HepG2 (cell line): ENCODE measurements around the gene MLLT1. TPM values are rescaled to one million over a fixed set of nuclear protein-coding genes. Genes with fewer than 3 reads are reported as not detected.

Experiments
- ATAC-seq: fragments of 200-7000 bp; cut with Tn5 transposase; 3 replicates; pipeline ENCODE4 v1.9.1; 2020; ENCODE audit warnings: mild to moderate bottlenecking, moderate library complexity
- BruUV-seq: library from RNA; stranded (reverse); fragments of 400-500 nt; replicated peaks from 2 replicates; lab custom pipeline; 2021; lab: Mats Ljungman, UMichigan
- CTCF ChIA-PET: fragments of 300-600 bp; formaldehyde crosslinking; extraction: SDS; loops from one replicate; lab custom pipeline; 2021; ENCODE audit warnings: low total read pairs, inconsistent platforms, low intra/inter-chr PET ratio; lab: Yijun Ruan, JAX
- POLR2A ChIA-PET: fragments of 350-600 bp; sonication (Branson Sonifier 250); formaldehyde crosslinking; loops from one replicate; lab custom pipeline; 2020; ENCODE audit warnings: antibody characterized with exemption, inconsistent platforms; lab: Yijun Ruan, JAX
- DNase-seq: peaks from one replicate; pipeline ENCODE4 v3.0.0-alpha.2; 2015; ENCODE audit warnings: low spot score
- FAIRE-seq: peaks from 3 replicates; lab custom pipeline; 2011; peaks lifted over from hg19 to GRCh38; lab: Jason Lieb, UNC
- H2AFZ ChIP-seq: one replicate; pipeline ENCODE4 v1.6.1; 2011; ENCODE audit warnings: low read length, inconsistent platforms
- H3K27ac ChIP-seq: fragments of 300-600 bp; 3 replicates; pipeline ENCODE4 v1.8.0; 2011; ENCODE audit warnings: mixed run types, mild to moderate bottlenecking, mixed read lengths, low read length, inconsistent platforms; ENCODE audit not compliant: insufficient read depth; ENCODE audit errors: extremely low read length
- H3K27me3 ChIP-seq, 2 experiments: fragments of 200-600 bp in 1 of 2; 2 replicates in 1 of 2; 3 replicates in 1 of 2; pipeline versions ENCODE4 v1.6.0 to v1.8.0; 2011; ENCODE audit warnings: low read length in 2 of 2, mild to moderate bottlenecking in 2 of 2, moderate library complexity in 2 of 2, inconsistent platforms in 1 of 2; ENCODE audit not compliant: insufficient read depth in 2 of 2, control insufficient read depth in 1 of 2
- H3K36me3 ChIP-seq, 2 experiments: fragments of 200-600 bp in 1 of 2; replicated peaks in 1 of 2; 2 replicates in 1 of 2; 3 replicates in 1 of 2; pipeline versions ENCODE4 v1.5.1 to v1.8.0; 2011; ENCODE audit warnings: low read length in 2 of 2, inconsistent platforms in 1 of 2; ENCODE audit not compliant: insufficient read depth in 2 of 2, control insufficient read depth in 1 of 2
- H3K4me1 ChIP-seq: 2 replicates; pipeline ENCODE4 v1.5.1; 2012; ENCODE audit warnings: low read length, inconsistent platforms; ENCODE audit not compliant: insufficient read depth
- H3K4me2 ChIP-seq: 2 replicates; pipeline ENCODE4 v1.6.0; 2011; ENCODE audit warnings: low read depth, low read length, inconsistent platforms
- H3K4me3 ChIP-seq, 3 experiments: fragments of 200-600 bp in 1 of 3; sonication (generic), shearing (Covaris generic) in 1 of 3; replicated peaks in 1 of 3; 2 replicates each; pipeline ENCODE4 v1.5.1; 2011 to 2016; ENCODE audit warnings: low read length in 3 of 3, inconsistent platforms in 2 of 3, low read depth in 2 of 3, mild to moderate bottlenecking in 2 of 3, control low read depth in 1 of 3, mixed read lengths in 1 of 3; ENCODE audit not compliant: insufficient read depth in 1 of 3
- H3K79me2 ChIP-seq: one replicate; pipeline ENCODE4 v1.6.1; 2011; ENCODE audit warnings: low read length, inconsistent platforms; ENCODE audit not compliant: insufficient read depth
- H3K9ac ChIP-seq: 2 replicates; pipeline ENCODE4 v1.6.0; 2011; ENCODE audit warnings: mild to moderate bottlenecking, low read depth, low read length, inconsistent platforms; ENCODE audit not compliant: insufficient read depth
- H3K9me3 ChIP-seq: 2 replicates; pipeline ENCODE4 v1.5.1; 2012; ENCODE audit warnings: mild to moderate bottlenecking, low read length
- H4K20me1 ChIP-seq: 2 replicates; pipeline ENCODE4 v1.6.0; 2011; ENCODE audit warnings: inconsistent platforms, mild to moderate bottlenecking, low read length, moderate library complexity; ENCODE audit not compliant: insufficient read depth
- MAFK ChIP-seq, 2 experiments: IDR thresholded peaks in 1 of 2; conservative IDR thresholded peaks in 1 of 2; 2 replicates each; pipeline ENCODE4 v1.6.1; 2011; ENCODE audit warnings: improper control_type of control experiment in 2 of 2, low read length in 2 of 2
- SIN3A ChIP-seq: IDR thresholded peaks from 2 replicates; pipeline ENCODE4 v1.6.1; 2011; ENCODE audit warnings: low read depth, mild to moderate bottlenecking, control low read depth, low read length, borderline replicate concordance
- WGBS: methylation state at CpG from one replicate; pipeline ENCODE4 v1.1.6; 2017; ENCODE audit warnings: low lambda C conversion rate; 5-methylcytosine and 5-hydroxymethylcytosine counted together
- in situ Hi-C: cut with HindIII; loops from 2 replicates; pipeline ENCODE4 v1.10.0; 2017; ENCODE audit warnings: low pct_unique_long_range_greater_than_20kb; ENCODE audit not compliant: extremely low pct_ligation_motif_present
- intact Hi-C: fragments of 100-400 bp; cut with micrococcal nuclease; formaldehyde crosslinking; loops from one replicate; pipeline ENCODE4 v1.10.0; 2022; ENCODE audit not compliant: unreplicated experiment
- polyA plus RNA-seq, 8 experiments: library from polyadenylated mRNA; depleted of rRNA in 3 of 8; stranded (reverse) in 7 of 8; unstranded in 1 of 8; fragments of >200 nt; fragmentation: Illumina TruSeq in 4 of 8; extraction: Trizol in 4 of 8; gene quantifications; 2 replicates each; pipeline versions ENCODE4 v1.2.1 to v1.2.3, GENCODE V29; 2011 to 2016; ENCODE audit warnings: low read depth in 4 of 8, missing spikeins in 1 of 8, mixed read lengths in 1 of 8; ENCODE audit not compliant: insufficient read depth in 1 of 8
- total RNA-seq, 5 experiments: library from RNA; depleted of rRNA; stranded (reverse); fragments of >200 nt; fragmentation: Illumina TruSeq; extraction: Trizol; gene quantifications; 2 replicates each; pipeline ENCODE4 v1.2.3, GENCODE V29; 2016; ENCODE audit warnings: low read depth in 1 of 5
- TF ChIP-seq, protein P1 (sequence below): sonication (generic); formaldehyde crosslinking; IDR thresholded peaks from 2 replicates; pipeline ENCODE4 v1.5.1; 2020; ENCODE audit warnings: mild to moderate bottlenecking, missing genetic modification reagents, moderate library complexity

MLLT1 gene
- total and polyA plus RNA-seq, 2 of the 13 experiments (the other 11 are each of a cell fraction or from before 2014, with no cell fraction given), result 11.7 to 12.2 TPM

DNA sequence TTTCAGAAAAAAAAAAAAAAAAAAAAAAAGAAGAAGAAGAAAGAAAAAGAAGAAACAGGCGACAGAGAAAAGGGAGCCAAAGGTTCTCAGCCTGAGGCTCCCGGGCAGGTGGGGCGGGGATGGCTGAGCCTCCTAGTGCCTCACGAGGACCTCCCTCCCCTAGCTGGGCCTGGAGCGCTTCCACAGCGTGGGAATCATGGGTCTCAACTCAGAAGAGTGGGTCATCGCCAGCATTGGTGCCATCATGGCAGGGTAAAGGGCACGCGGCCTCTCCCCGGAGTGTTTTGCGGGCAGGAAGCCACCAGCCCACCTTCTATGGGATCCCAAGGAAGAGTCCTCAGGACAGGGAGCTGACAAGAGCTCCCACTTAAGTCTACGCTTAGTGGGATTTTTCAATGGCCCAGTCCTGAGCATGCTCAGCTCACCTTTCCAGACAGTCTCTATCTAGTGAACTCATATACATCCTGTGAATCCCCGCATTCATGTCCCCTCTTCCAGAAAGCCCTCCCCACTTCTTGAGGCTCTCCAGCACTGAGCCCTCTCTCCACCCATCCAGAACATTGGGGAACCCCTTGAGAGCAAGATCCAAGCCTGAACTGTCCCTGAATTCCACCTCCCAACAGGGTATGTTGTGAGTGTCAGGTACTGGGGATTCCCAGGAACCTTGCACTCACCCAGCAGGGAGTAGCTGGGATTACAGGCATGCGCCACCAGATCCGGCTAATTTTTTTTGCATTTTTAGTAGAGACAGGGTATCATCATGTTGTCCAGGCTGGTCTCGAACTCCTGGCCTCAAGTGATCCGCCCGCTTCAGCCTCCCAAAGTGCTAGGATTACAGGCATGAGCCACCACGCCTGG, 74.7 kb downstream of the MLLT1 start:
- H4K20me1 ChIP-seq, result no peaks in the 10 kb centered on the region
- peaks cover 45% of the 10 kb centered on the region for H3K4me1 ChIP-seq
- POLR2A ChIA-PET, result no interaction called here
- H3K79me2 ChIP-seq, result no peaks in the 10 kb centered on the region
- ATAC-seq (peak; percentile 52), FAIRE-seq (no peak), DNase-seq (peak; percentile 25)
- no peaks in the 10 kb centered on the region for H3K36me3 ChIP-seq
- H3K27ac ChIP-seq, result no peak overlapping the region
- intact Hi-C loops, result no loop called here
- H3K4me3 ChIP-seq, result no peak overlapping the region
- WGBS, result 81% methylated on average over 12 of the region's 19 CpGs
- in situ Hi-C loops, result no loop called here
- no peak overlapping the region for H3K9ac ChIP-seq
- BruUV-seq, result no TSS peak
- no peak for TF ChIP-seq SIN3A
- no peak for TF ChIP-seq MAFK (conservative IDR thresholded peaks at IDR 0.05 in 1 of 2, IDR thresholded peaks at IDR 0.05 in 1 of 2; ENCODE audit: low read length in 2 of 2)
- TF ChIP-seq, protein P1, sequence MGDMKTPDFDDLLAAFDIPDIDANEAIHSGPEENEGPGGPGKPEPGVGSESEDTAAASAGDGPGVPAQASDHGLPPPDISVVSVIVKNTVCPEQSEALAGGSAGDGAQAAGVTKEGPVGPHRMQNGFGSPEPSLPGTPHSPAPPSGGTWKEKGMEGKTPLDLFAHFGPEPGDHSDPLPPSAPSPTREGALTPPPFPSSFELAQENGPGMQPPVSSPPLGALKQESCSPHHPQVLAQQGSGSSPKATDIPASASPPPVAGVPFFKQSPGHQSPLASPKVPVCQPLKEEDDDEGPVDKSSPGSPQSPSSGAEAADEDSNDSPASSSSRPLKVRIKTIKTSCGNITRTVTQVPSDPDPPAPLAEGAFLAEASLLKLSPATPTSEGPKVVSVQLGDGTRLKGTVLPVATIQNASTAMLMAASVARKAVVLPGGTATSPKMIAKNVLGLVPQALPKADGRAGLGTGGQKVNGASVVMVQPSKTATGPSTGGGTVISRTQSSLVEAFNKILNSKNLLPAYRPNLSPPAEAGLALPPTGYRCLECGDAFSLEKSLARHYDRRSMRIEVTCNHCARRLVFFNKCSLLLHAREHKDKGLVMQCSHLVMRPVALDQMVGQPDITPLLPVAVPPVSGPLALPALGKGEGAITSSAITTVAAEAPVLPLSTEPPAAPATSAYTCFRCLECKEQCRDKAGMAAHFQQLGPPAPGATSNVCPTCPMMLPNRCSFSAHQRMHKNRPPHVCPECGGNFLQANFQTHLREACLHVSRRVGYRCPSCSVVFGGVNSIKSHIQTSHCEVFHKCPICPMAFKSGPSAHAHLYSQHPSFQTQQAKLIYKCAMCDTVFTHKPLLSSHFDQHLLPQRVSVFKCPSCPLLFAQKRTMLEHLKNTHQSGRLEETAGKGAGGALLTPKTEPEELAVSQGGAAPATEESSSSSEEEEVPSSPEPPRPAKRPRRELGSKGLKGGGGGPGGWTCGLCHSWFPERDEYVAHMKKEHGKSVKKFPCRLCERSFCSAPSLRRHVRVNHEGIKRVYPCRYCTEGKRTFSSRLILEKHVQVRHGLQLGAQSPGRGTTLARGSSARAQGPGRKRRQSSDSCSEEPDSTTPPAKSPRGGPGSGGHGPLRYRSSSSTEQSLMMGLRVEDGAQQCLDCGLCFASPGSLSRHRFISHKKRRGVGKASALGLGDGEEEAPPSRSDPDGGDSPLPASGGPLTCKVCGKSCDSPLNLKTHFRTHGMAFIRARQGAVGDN (CRISPR knock-in tag), result peak; percentile 19; the same call in 1 of the 2 replicates
- peak overlapping the region; percentile 16; the same call in 1 of the 2 replicates for H3K4me2 ChIP-seq
- H2AFZ ChIP-seq, result no peak overlapping the region
- CTCF ChIA-PET, result no interaction called here
- no peaks in the 10 kb centered on the region for H3K9me3 ChIP-seq
- no peaks in the 10 kb centered on the region for H3K27me3 ChIP-seq
